Fibroblast of lung (primary cell): ENCODE measurements around the gene PFDN2. TPM values are rescaled to one million over a fixed set of nuclear protein-coding genes. Genes with fewer than 3 reads are reported as not detected.

Experiments
- DNase-seq, 2 donors: peaks; one replicate each; pipeline versions ENCODE4 v3.0.0 to v3.0.0-alpha.2; 2010; ENCODE audit warnings: low read depth in 2 of 2
- H2AFZ ChIP-seq: 2 replicates; pipeline ENCODE4 v1.5.1; 2012; ENCODE audit warnings: low read length, control low read depth, inconsistent platforms
- H3K27ac ChIP-seq: 2 replicates; pipeline ENCODE4 v1.5.1; 2011; ENCODE audit warnings: low read length, control low read depth; ENCODE audit not compliant: insufficient read depth
- H3K27me3 ChIP-seq: 2 replicates; pipeline ENCODE4 v1.5.1; 2011; ENCODE audit warnings: mild to moderate bottlenecking, low read length; ENCODE audit not compliant: control insufficient read depth, insufficient read depth
- H3K36me3 ChIP-seq: 2 replicates; pipeline ENCODE4 v1.5.1; 2011; ENCODE audit warnings: low read length; ENCODE audit not compliant: control insufficient read depth, insufficient read depth
- H3K4me1 ChIP-seq: 2 replicates; pipeline ENCODE4 v1.5.1; 2011; ENCODE audit warnings: low read length; ENCODE audit not compliant: control insufficient read depth, insufficient read depth; ENCODE audit errors: extremely low read depth
- H3K4me2 ChIP-seq: 2 replicates; pipeline ENCODE4 v1.5.1; 2011; ENCODE audit warnings: low read length, control low read depth; ENCODE audit not compliant: insufficient read depth; ENCODE audit errors: extremely low read depth
- H3K4me3 ChIP-seq, 4 experiments: fragments of 200-600 bp in 1 of 4; sonication (generic) in 1 of 4; replicated peaks in 1 of 4; 2 replicates each; pipeline ENCODE4 v1.5.1; 2011 to 2016; ENCODE audit warnings: low read length in 4 of 4, low read depth in 3 of 4, mild to moderate bottlenecking in 3 of 4, control low read depth in 2 of 4, inconsistent platforms in 1 of 4, mixed read lengths in 1 of 4; ENCODE audit not compliant: insufficient read depth in 1 of 4; ENCODE audit errors: control extremely low read depth in 1 of 4
- H3K79me2 ChIP-seq: 2 replicates; pipeline ENCODE4 v1.5.1; 2012; ENCODE audit warnings: mild to moderate bottlenecking, low read length, inconsistent platforms; ENCODE audit not compliant: control insufficient read depth, insufficient read depth
- H3K9ac ChIP-seq: 2 replicates; pipeline ENCODE4 v1.5.1; 2011; ENCODE audit warnings: mild to moderate bottlenecking, low read length, control low read depth; ENCODE audit not compliant: insufficient read depth
- H3K9me3 ChIP-seq: 2 replicates; pipeline ENCODE4 v1.5.1; 2012; ENCODE audit warnings: low read depth, low read length; ENCODE audit not compliant: control insufficient read depth, insufficient read depth
- H4K20me1 ChIP-seq: 2 replicates; pipeline ENCODE4 v1.5.1; 2011; ENCODE audit warnings: low read length; ENCODE audit not compliant: control insufficient read depth, insufficient read depth; ENCODE audit errors: extremely low read depth
- EZH2 ChIP-seq: IDR thresholded peaks from 2 replicates; pipeline ENCODE4 v1.5.1; 2012; ENCODE audit warnings: low read length, control low read depth, mild to moderate bottlenecking; ENCODE audit errors: missing control alignments
- polyA plus RNA-seq, 2 donors: library from polyadenylated mRNA; depleted of rRNA in 1 of 2; stranded (reverse) in 1 of 2; unstranded in 1 of 2; fragments of >200 nt; gene quantifications; 2 replicates each; pipeline ENCODE4 v1.2.1, GENCODE V29; 2011 to 2012; ENCODE audit warnings: missing spikeins in 1 of 2
- total RNA-seq: library from RNA; depleted of rRNA; stranded (reverse); fragments of >200 nt; gene quantifications from 2 replicates; pipeline ENCODE4 v1.2.1, GENCODE V29; 2014
- TF ChIP-seq, protein P1 (sequence below), 2 donors: IDR thresholded peaks in 1 of 2; conservative IDR thresholded peaks in 1 of 2; 1 replicate in 1 of 2; 2 replicates in 1 of 2; pipeline ENCODE4 v1.5.1; 2011 to 2012; ENCODE audit warnings: low read length in 2 of 2, control low read depth in 1 of 2, inconsistent platforms in 1 of 2, low read depth in 1 of 2, mild to moderate bottlenecking in 1 of 2

Gene PFDN2
- total and polyA plus RNA-seq, 2 donors (not counting 1 experiment from before 2014, with no cell fraction given), result 39.6 to 145 TPM

- no peaks in the 10 kb centered on the region for H3K79me2 ChIP-seq
- no peak for DNase-seq
- H3K27me3 ChIP-seq, result no peaks in the 10 kb centered on the region
- no peak overlapping the region for H3K9ac ChIP-seq
- H3K9me3 ChIP-seq, result no peaks in the 10 kb centered on the region
- no peak overlapping the region for H3K4me3 ChIP-seq
- H3K4me2 ChIP-seq, result no peak overlapping the region
- H3K27ac ChIP-seq, result no peak overlapping the region
- H3K4me1 ChIP-seq, result no peaks in the 10 kb centered on the region
- no peaks in the 10 kb centered on the region for H3K36me3 ChIP-seq
- TF ChIP-seq, protein P1, sequence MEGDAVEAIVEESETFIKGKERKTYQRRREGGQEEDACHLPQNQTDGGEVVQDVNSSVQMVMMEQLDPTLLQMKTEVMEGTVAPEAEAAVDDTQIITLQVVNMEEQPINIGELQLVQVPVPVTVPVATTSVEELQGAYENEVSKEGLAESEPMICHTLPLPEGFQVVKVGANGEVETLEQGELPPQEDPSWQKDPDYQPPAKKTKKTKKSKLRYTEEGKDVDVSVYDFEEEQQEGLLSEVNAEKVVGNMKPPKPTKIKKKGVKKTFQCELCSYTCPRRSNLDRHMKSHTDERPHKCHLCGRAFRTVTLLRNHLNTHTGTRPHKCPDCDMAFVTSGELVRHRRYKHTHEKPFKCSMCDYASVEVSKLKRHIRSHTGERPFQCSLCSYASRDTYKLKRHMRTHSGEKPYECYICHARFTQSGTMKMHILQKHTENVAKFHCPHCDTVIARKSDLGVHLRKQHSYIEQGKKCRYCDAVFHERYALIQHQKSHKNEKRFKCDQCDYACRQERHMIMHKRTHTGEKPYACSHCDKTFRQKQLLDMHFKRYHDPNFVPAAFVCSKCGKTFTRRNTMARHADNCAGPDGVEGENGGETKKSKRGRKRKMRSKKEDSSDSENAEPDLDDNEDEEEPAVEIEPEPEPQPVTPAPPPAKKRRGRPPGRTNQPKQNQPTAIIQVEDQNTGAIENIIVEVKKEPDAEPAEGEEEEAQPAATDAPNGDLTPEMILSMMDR (conservative IDR thresholded peaks at IDR 0.05 in 1 of 2, IDR thresholded peaks at IDR 0.05 in 1 of 2; ENCODE audit: low read depth in 1 of 2, low read length in 2 of 2), result no peak
- TF ChIP-seq EZH2, result no peak
- no peak overlapping the region for H2AFZ ChIP-seq
- no peaks in the 10 kb centered on the region for H4K20me1 ChIP-seq
These were observed 44.2 kb downstream of the PFDN2 start for GRCh38 chr1:161073474-161074121.

DNA sequence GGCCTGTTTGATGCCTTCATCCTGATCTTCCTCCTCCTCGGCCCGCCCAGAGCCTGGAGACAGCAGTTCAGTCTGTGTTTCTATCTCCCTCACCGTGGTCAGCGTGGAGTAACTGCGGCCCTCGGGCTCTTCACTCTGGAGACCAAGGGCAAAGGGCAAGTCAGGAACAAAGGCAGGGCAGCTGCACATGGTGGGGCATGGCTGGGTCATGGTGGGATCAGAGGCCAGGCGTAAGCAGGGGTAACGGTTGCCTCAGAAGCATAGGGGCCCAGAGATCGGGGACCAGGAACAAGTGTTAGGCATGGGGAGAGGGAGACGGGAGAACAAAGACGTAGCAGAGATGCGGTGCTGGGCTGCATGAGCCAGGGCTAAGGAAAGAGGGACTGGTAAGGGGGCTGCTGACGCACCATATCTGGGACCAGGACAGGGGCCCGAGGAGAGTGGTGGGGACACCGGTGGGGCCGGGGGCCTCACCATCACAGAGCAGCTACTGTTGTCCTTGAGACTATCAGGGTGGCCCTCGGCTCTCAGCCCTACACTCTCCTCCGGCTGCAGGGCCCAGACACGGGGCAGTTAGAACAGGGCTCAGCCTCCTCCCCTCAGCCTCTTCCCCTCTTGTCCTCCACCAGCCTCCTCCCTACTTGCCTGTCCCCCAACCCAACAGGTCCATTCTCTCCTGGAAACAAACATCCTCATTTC, 44.9 kb downstream of the PFDN2 start:
- H3K36me3 ChIP-seq, result no peaks in the 10 kb centered on the region
- no peaks in the 10 kb centered on the region for H3K4me1 ChIP-seq
- TF ChIP-seq, protein P1 (conservative IDR thresholded peaks at IDR 0.05 in 1 of 2, IDR thresholded peaks at IDR 0.05 in 1 of 2; ENCODE audit: low read depth in 1 of 2, low read length in 2 of 2), result no peak
- H3K9ac ChIP-seq, result no peak overlapping the region
- H3K27ac ChIP-seq, result no peak overlapping the region
- H3K79me2 ChIP-seq, result no peaks in the 10 kb centered on the region
- no peak overlapping the region for H2AFZ ChIP-seq
- no peaks in the 10 kb centered on the region for H4K20me1 ChIP-seq
- H3K9me3 ChIP-seq, result no peaks in the 10 kb centered on the region
- H3K27me3 ChIP-seq, result peaks cover 1% of the 10 kb centered on the region
- DNase-seq, result no peak
- H3K4me3 ChIP-seq, result no peak overlapping the region
- no peak overlapping the region for H3K4me2 ChIP-seq

DNA sequence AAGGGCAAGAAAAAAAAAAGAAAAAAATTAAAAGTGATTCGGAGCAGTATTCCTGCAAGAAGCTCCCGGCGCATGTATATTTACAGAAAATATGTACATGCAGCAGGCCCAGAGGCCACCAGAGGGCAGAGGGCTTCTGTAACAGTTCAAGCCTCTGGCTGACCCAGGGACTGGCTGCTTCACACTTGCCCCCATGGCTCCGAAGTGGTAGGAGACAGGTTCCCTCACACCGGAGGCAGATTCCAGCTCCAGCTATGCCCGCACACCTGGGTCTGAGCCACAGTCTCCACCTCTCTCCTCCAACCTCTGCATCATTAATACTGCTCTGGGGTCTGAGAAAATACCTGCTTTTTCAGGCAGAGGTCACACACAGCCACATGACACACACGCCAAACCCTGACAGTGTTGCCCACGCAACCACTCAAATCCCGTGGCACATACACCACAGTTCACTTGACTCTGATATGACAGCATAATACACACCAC, 45.9 kb downstream of the PFDN2 start:
- H3K27ac ChIP-seq, result no peak overlapping the region

More for the DNA sequence above, 45.9 kb downstream of the PFDN2 start:
- Histone ChIP-seq H4K20me1 (no peaks in the 10 kb centered on the region), H3K4me2 (no peak overlapping the region), H3K9me3 (no peaks in the 10 kb centered on the region), H3K9ac (no peak overlapping the region), H3K79me2 (no peaks in the 10 kb centered on the region), H3K4me3 (no peak overlapping the region), H3K27me3 (peaks cover 4% of the 10 kb centered on the region), H2AFZ (no peak overlapping the region), H3K4me1 (no peaks in the 10 kb centered on the region), H3K36me3 (no peaks in the 10 kb centered on the region)
- peak; percentile 19 to 57 for DNase-seq
- no peak for TF ChIP-seq EZH2
- TF ChIP-seq, protein P1 (conservative IDR thresholded peaks at IDR 0.05 in 1 of 2, IDR thresholded peaks at IDR 0.05 in 1 of 2; ENCODE audit: low read depth in 1 of 2, low read length in 2 of 2), result peak; percentile 43 to 63
